K562 (cell line): ENCODE data around the gene CCNL1. TPM values are rescaled to one million over a fixed set of nuclear protein-coding genes. Genes with fewer than 3 reads are reported as not detected.
A peak's percentile ranks its signal among the peaks of the same experiment; 100 is the strongest.

ENCODE experiments used
- CBFA2T2 ChIP-seq: fragments of 450-650 bp; conservative IDR thresholded peaks from 2 replicates; pipeline ENCODE4 v1.6.1; 2017; ENCODE audit warnings: mild to moderate bottlenecking
- ELF1 ChIP-seq: fragments of 200-800 bp; sonication (Bioruptor generic); IDR thresholded peaks from 2 replicates; pipeline ENCODE4 v1.6.1; 2016; ENCODE audit warnings: missing genetic modification characterization, missing compliant biosample characterization
- ESRRA ChIP-seq: fragments of 450-650 bp; IDR thresholded peaks from 2 replicates; pipeline ENCODE4 v1.6.1; 2014; ENCODE audit warnings: low read depth, mild to moderate bottlenecking, moderate library complexity, borderline replicate concordance
- HES1 ChIP-seq: fragments of 450-650 bp; IDR thresholded peaks from 2 replicates; pipeline ENCODE4 v1.6.1; 2016; ENCODE audit warnings: low read depth, mild to moderate bottlenecking, moderate library complexity
- KDM1A ChIP-seq, 2 experiments: fragments of 450-650 bp; IDR thresholded peaks; 2 replicates each; pipeline ENCODE4 v1.6.1; 2016; ENCODE audit warnings: mild to moderate bottlenecking in 2 of 2
- KLF1 ChIP-seq: fragments of 450-650 bp; IDR thresholded peaks from 2 replicates; pipeline ENCODE4 v1.6.1; 2016; ENCODE audit warnings: missing genetic modification characterization, missing compliant biosample characterization
- MCM2 ChIP-seq: fragments of 450-650 bp; IDR thresholded peaks from 2 replicates; pipeline ENCODE4 v1.6.1; 2017; ENCODE audit warnings: low read depth, mild to moderate bottlenecking
- MTA2 ChIP-seq: fragments of 450-650 bp; IDR thresholded peaks from 2 replicates; pipeline ENCODE4 v1.6.1; 2016; ENCODE audit warnings: low read depth
- PURB ChIP-seq: sonication (generic); formaldehyde crosslinking; IDR thresholded peaks from 2 replicates; pipeline ENCODE4 v1.9.0; 2021; ENCODE audit warnings: low read depth, mild to moderate bottlenecking, missing genetic modification reagents
- RUNX1 ChIP-seq: sonication (generic); IDR thresholded peaks from 2 replicates; pipeline ENCODE4 v1.6.1; 2016; ENCODE audit warnings: antibody characterized with exemption, low read depth
- TCF7L2 ChIP-seq: fragments of 150-350 bp; IDR thresholded peaks from 2 replicates; pipeline ENCODE4 v1.6.1; 2016; ENCODE audit warnings: low read depth, mild to moderate bottlenecking, low read length, moderate library complexity
- ZNF232 ChIP-seq: sonication (generic); formaldehyde crosslinking; IDR thresholded peaks from 2 replicates; pipeline ENCODE4 v1.8.0; 2022; ENCODE audit warnings: mild to moderate bottlenecking, missing genetic modification reagents
- ZNF24 ChIP-seq: fragments of 450-650 bp; IDR thresholded peaks from 2 replicates; pipeline ENCODE4 v1.6.1; 2016
- ZNF445 ChIP-seq: fragments of 250-450 bp; sonication (Bioruptor Pico); IDR thresholded peaks from 2 replicates; pipeline ENCODE4 v1.4.0; 2020; ENCODE audit warnings: low read depth, mild to moderate bottlenecking, moderate library complexity
- ZNF764 ChIP-seq: fragments of 250-450 bp; sonication (Bioruptor Pico); IDR thresholded peaks from 2 replicates; pipeline ENCODE4 v1.4.0; 2020; ENCODE audit warnings: low read depth, mild to moderate bottlenecking, moderate library complexity
- polyA plus RNA-seq, 8 experiments: library from polyadenylated mRNA; depleted of rRNA in 4 of 8; stranded (reverse) in 5 of 8; unstranded in 3 of 8; fragments of >200 nt; fragmentation: Nextera tagmentation in 2 of 8; fragmentation: Illumina TruSeq in 1 of 8; extraction: Ambion mirVana in 2 of 8; extraction: Trizol in 1 of 8; gene quantifications; 2 replicates each; pipeline versions ENCODE4 v1.2.1 to v1.2.3, GENCODE V29; 2011 to 2014; ENCODE audit warnings: inconsistent platforms in 1 of 8, missing spikeins in 1 of 8
- total RNA-seq, 7 experiments: library from RNA; depleted of rRNA in 6 of 7; stranded (reverse); fragments of >200 nt in 6 of 7; fragmentation: Illumina TruSeq in 2 of 7; extraction: Trizol in 2 of 7; gene quantifications; 2 replicates each; pipeline versions ENCODE4 v1.2.1 to v1.2.3, GENCODE V29; 2011 to 2021; ENCODE audit warnings: low replicate concordance in 1 of 7
- TF ChIP-seq, protein P1 (sequence below): fragments of 250-450 bp; sonication (Bioruptor Pico); IDR thresholded peaks from 2 replicates; pipeline ENCODE4 v1.8.0; 2021; ENCODE audit warnings: moderate library complexity, mild to moderate bottlenecking, inconsistent platforms
- TF ChIP-seq, protein P2 (sequence below), 3 experiments: fragments of 200-800 bp in 1 of 3; sonication (Bioruptor generic) in 1 of 3; sonication (generic) in 1 of 3; formaldehyde crosslinking in 1 of 3; IDR thresholded peaks; 2 replicates each; pipeline versions ENCODE4 v1.6.1 to v1.8.0; 2016 to 2022; ENCODE audit warnings: mild to moderate bottlenecking in 2 of 3, missing compliant biosample characterization in 2 of 3, missing genetic modification characterization in 2 of 3, missing genetic modification reagents in 1 of 3
- TF ChIP-seq, protein P3 (sequence below): sonication (generic); formaldehyde crosslinking; IDR thresholded peaks from 2 replicates; pipeline ENCODE4 v1.8.0; 2022; ENCODE audit warnings: mild to moderate bottlenecking, missing genetic modification reagents

The CCNL1 gene
- total and polyA plus RNA-seq, 9 of the 15 experiments (the other 6 are each of a cell fraction or from before 2014, with no cell fraction given): 16.1 to 186 (median 132) TPM

GRCh38 chr3:157159762-157160657 is at the start of gene CCNL1 (continued):
- TF ChIP-seq RUNX1 (peak; percentile 79; the same call in 1 of the 2 replicates), ZNF764 (CRISPR knock-in tag) (no peak), CBFA2T2 (no peak; the same call in 1 of the 2 replicates), ZNF232 (CRISPR knock-in tag) (peak; percentile 95), TCF7L2 (no peak), MTA2 (no peak), PURB (CRISPR knock-in tag) (no peak), KLF1 (tag) (peak; percentile 93), ZNF445 (CRISPR knock-in tag) (no peak), ELF1 (tag) (peak; percentile 87), KDM1A (IDR thresholded peaks at IDR 0.05) (peak; percentile 6 to 29; a peak in 1 of 4 replicates), MCM2 (no peak), ESRRA (peak; percentile 87; the same call in 1 of the 2 replicates), HES1 (no peak), ZNF24 (peak; percentile 80)
- TF ChIP-seq, protein P1, sequence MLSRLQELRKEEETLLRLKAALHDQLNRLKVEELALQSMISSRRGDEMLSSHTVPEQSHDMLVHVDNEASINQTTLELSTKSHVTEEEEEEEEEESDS: no peak
- TF ChIP-seq, protein P2, sequence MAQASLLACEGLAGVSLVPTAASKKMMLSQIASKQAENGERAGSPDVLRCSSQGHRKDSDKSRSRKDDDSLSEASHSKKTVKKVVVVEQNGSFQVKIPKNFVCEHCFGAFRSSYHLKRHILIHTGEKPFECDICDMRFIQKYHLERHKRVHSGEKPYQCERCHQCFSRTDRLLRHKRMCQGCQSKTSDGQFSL (CRISPR knock-in tag; IDR thresholded peaks at IDR 0.05): 0 out of 2 replicates have a peak, but pooled peaks have one; percentile 59
- TF ChIP-seq, protein P2 (tag; IDR thresholded peaks at IDR 0.05): no peak
- TF ChIP-seq, protein P3, sequence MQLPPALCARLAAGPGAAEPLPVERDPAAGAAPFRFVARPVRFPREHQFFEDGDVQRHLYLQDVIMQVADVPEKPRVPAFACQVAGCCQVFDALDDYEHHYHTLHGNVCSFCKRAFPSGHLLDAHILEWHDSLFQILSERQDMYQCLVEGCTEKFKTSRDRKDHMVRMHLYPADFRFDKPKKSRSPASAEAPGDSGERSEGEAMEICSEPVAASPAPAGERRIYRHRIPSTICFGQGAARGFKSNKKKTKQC (CRISPR knock-in tag): peak; percentile 94
